K562 (cell line): ENCODE measurements around the gene PID1. TPM values are rescaled to one million over a fixed set of nuclear protein-coding genes. Genes with fewer than 3 reads are reported as not detected.

ENCODE experiments used
- ATAC-seq: fragments of 200-7000 bp; cut with Tn5 transposase; 3 replicates; pipeline ENCODE4 v1.9.1; 2020; ENCODE audit warnings: moderate library complexity
- BruUV-seq: library from RNA; stranded (reverse); fragments of 400-500 nt; replicated peaks from 2 replicates; lab custom pipeline; 2021; lab: Mats Ljungman, UMichigan
- CTCF ChIA-PET: fragments of 300-600 bp; formaldehyde crosslinking; extraction: SDS; loops from one replicate; lab custom pipeline; 2021; ENCODE audit warnings: low intra/inter-chr PET ratio; lab: Yijun Ruan, JAX
- POLR2A ChIA-PET: fragments of 300-600, 350-650 bp; sonication (Branson Sonifier 250); formaldehyde crosslinking; extraction: SDS; loops from one replicate; lab custom pipeline; 2021; ENCODE audit warnings: antibody characterized with exemption, inconsistent platforms; lab: Yijun Ruan, JAX
- DNase-seq, 4 experiments: peaks; one replicate each; pipeline versions ENCODE4 v3.0.0 to v3.0.0-alpha.2; 2011 to 2018; ENCODE audit warnings: low spot score in 3 of 4, mixed read lengths in 3 of 4; ENCODE audit errors: extremely low read depth in 1 of 4
- FAIRE-seq: peaks from 2 replicates; lab custom pipeline; 2011; peaks lifted over from hg19 to GRCh38; lab: Jason Lieb, UNC
- H2AFZ ChIP-seq: 2 replicates; pipeline ENCODE4 v1.6.0; 2011; ENCODE audit warnings: low read depth, low read length, control low read depth, inconsistent platforms
- H3K27ac ChIP-seq: fragments of 200-600 bp; 3 replicates; pipeline ENCODE4 v1.8.0; 2011; ENCODE audit warnings: low read depth, mild to moderate bottlenecking, control low read depth, inconsistent platforms, low read length, moderate library complexity, mixed read lengths; ENCODE audit errors: extremely low read depth
- H3K27me3 ChIP-seq, 2 experiments: fragments of 300-600 bp in 1 of 2; 2 replicates in 1 of 2; 3 replicates in 1 of 2; pipeline versions ENCODE4 v1.6.0 to v1.8.0; 2011; ENCODE audit warnings: inconsistent platforms in 2 of 2, low read length in 2 of 2, mild to moderate bottlenecking in 1 of 2, mixed read lengths in 1 of 2, moderate library complexity in 1 of 2; ENCODE audit not compliant: control insufficient read depth in 2 of 2, insufficient read depth in 2 of 2
- H3K36me3 ChIP-seq: fragments of 300-600 bp; 3 replicates; pipeline ENCODE4 v1.8.0; 2011; ENCODE audit warnings: mild to moderate bottlenecking, low read length, inconsistent platforms; ENCODE audit not compliant: control insufficient read depth, insufficient read depth
- H3K4me1 ChIP-seq, 2 experiments: fragments of 200-600 bp in 1 of 2; replicated peaks in 1 of 2; 2 replicates in 1 of 2; 3 replicates in 1 of 2; pipeline versions ENCODE4 v1.5.1 to v1.8.0; 2011; ENCODE audit warnings: inconsistent platforms in 2 of 2, low read length in 2 of 2, mild to moderate bottlenecking in 1 of 2, mixed read lengths in 1 of 2, moderate library complexity in 1 of 2; ENCODE audit not compliant: control insufficient read depth in 2 of 2, insufficient read depth in 2 of 2
- H3K4me2 ChIP-seq: 2 replicates; pipeline ENCODE4 v1.6.1; 2011; ENCODE audit warnings: low read length, control low read depth, inconsistent platforms, mixed read lengths; ENCODE audit not compliant: insufficient read depth
- H3K4me3 ChIP-seq: fragments of 200-600 bp; sonication (generic), shearing (Covaris generic); 2 replicates; pipeline ENCODE4 v1.5.1; 2016; ENCODE audit warnings: control low read depth, inconsistent platforms
- H3K79me2 ChIP-seq: fragments of 200-600 bp; 3 replicates; pipeline ENCODE4 v1.8.0; 2011; ENCODE audit warnings: low read length, inconsistent platforms; ENCODE audit not compliant: control insufficient read depth, insufficient read depth
- H3K9ac ChIP-seq, 2 experiments: 2 replicates each; pipeline versions ENCODE4 v1.6.0 to v1.6.1; 2011; ENCODE audit warnings: low read depth in 2 of 2, low read length in 2 of 2, control low read depth in 1 of 2, inconsistent platforms in 1 of 2, mild to moderate bottlenecking in 1 of 2, mixed read lengths in 1 of 2; ENCODE audit not compliant: insufficient read depth in 1 of 2
- H3K9me1 ChIP-seq: one replicate; pipeline ENCODE4 v1.6.0; 2011; ENCODE audit warnings: inconsistent platforms, mild to moderate bottlenecking, low read length, moderate library complexity; ENCODE audit not compliant: control insufficient read depth, insufficient read depth
- H3K9me3 ChIP-seq: replicated peaks from 2 replicates; pipeline ENCODE4 v1.5.1; 2011; ENCODE audit warnings: low read depth, low read length, inconsistent platforms; ENCODE audit not compliant: control insufficient read depth, insufficient read depth
- H4K20me1 ChIP-seq: replicated peaks from 2 replicates; pipeline ENCODE4 v1.6.1; 2011; ENCODE audit warnings: low read length, inconsistent platforms, mixed read lengths; ENCODE audit not compliant: control insufficient read depth, insufficient read depth
- CCNT2 ChIP-seq: IDR thresholded peaks from 2 replicates; pipeline ENCODE4 v1.6.1; 2011; ENCODE audit warnings: borderline replicate concordance, low read depth, mild to moderate bottlenecking, moderate library complexity, mixed read lengths, low read length; ENCODE audit not compliant: insufficient read length; ENCODE audit errors: extremely low read depth
- HLTF ChIP-seq: fragments of 450-650 bp; IDR thresholded peaks from 2 replicates; pipeline ENCODE4 v1.6.1; 2016
- NR3C1 ChIP-seq: sonication (generic); formaldehyde crosslinking; IDR thresholded peaks from 2 replicates; pipeline ENCODE4 v1.8.1; 2022; ENCODE audit warnings: missing genetic modification reagents
- RB1 ChIP-seq: fragments of 450-650 bp; IDR thresholded peaks from 2 replicates; pipeline ENCODE4 v1.6.1; 2017; ENCODE audit warnings: low read depth, mild to moderate bottlenecking
- ZNF507 ChIP-seq: conservative IDR thresholded peaks from 2 replicates; pipeline ENCODE4 v1.6.1; 2017; ENCODE audit warnings: missing genetic modification characterization, missing compliant biosample characterization
- WGBS: fragments of 100-300 bp; shearing (Covaris generic); methylation state at CpG from one replicate; pipeline ENCODE4 v1.1.6; 2016; ENCODE audit warnings: low coverage, mixed read lengths; ENCODE audit not compliant: insufficient coverage; ENCODE audit errors: missing lambda C conversion rate; 5-methylcytosine and 5-hydroxymethylcytosine counted together
- in situ Hi-C: fragments of 300-500 bp; cut with MboI; formaldehyde crosslinking; loops from 4 replicates; pipeline ENCODE4 v1.15.0; 2018; ENCODE audit warnings: inconsistent platforms, mixed read lengths
- intact Hi-C: fragments of 100-400 bp; cut with micrococcal nuclease; formaldehyde crosslinking; loops from 2 replicates; pipeline ENCODE4 v1.14.2; 2022
- polyA plus RNA-seq, 8 experiments: library from polyadenylated mRNA; depleted of rRNA in 4 of 8; stranded (reverse) in 5 of 8; unstranded in 3 of 8; fragments of >200 nt; fragmentation: Nextera tagmentation in 2 of 8; fragmentation: Illumina TruSeq in 1 of 8; extraction: Ambion mirVana in 2 of 8; extraction: Trizol in 1 of 8; gene quantifications; 2 replicates each; pipeline versions ENCODE4 v1.2.1 to v1.2.3, GENCODE V29; 2011 to 2014; ENCODE audit warnings: inconsistent platforms in 1 of 8, missing spikeins in 1 of 8
- total RNA-seq, 7 experiments: library from RNA; depleted of rRNA in 6 of 7; stranded (reverse); fragments of >200 nt in 6 of 7; fragmentation: Illumina TruSeq in 2 of 7; extraction: Trizol in 2 of 7; gene quantifications; 2 replicates each; pipeline versions ENCODE4 v1.2.1 to v1.2.3, GENCODE V29; 2011 to 2021; ENCODE audit warnings: low replicate concordance in 1 of 7
- TF ChIP-seq, protein P1 (sequence below): fragments of 450-650 bp; IDR thresholded peaks from 2 replicates; pipeline ENCODE4 v1.7.1; 2018; ENCODE audit warnings: mild to moderate bottlenecking, low read depth; ENCODE audit not compliant: partially characterized antibody

The PID1 gene
- total and polyA plus RNA-seq, 9 of the 15 experiments (the other 6 are each of a cell fraction or from before 2014, with no cell fraction given): not detected

DNA sequence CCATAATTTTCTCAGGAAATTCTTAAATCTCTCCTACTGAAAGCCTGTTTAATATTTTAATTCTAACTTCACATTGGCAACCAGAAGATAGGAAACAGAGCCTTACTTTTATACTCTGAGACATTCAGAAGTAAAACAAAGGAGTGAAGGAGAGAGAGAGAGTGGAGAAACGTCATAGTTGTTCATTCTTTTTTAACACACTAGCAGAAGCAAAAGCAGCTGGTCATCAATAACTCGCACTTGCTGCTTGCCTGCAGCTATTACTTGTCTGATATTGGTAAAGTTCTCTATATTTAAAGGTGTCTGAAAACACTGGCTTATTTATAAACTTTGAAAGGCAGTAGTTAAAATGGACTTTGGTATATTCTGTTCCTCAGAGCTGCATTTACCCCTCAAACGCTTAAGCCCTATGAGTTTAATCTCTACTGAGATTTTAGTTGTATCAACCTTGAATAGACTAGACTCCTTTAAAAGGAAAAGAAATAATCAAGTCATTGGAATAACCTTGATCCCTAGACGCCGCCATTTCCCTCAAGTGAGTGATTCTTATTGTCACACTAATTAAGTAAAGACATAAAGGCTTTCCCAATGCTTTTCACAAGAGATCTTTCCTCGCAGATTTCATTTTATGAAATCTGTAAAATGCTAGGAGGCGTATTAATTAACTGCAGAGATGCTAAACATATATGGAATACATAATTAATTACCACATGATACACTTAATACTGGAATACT is 182.0 kb downstream of the PID1 start (continued):
- TF ChIP-seq, protein P1, sequence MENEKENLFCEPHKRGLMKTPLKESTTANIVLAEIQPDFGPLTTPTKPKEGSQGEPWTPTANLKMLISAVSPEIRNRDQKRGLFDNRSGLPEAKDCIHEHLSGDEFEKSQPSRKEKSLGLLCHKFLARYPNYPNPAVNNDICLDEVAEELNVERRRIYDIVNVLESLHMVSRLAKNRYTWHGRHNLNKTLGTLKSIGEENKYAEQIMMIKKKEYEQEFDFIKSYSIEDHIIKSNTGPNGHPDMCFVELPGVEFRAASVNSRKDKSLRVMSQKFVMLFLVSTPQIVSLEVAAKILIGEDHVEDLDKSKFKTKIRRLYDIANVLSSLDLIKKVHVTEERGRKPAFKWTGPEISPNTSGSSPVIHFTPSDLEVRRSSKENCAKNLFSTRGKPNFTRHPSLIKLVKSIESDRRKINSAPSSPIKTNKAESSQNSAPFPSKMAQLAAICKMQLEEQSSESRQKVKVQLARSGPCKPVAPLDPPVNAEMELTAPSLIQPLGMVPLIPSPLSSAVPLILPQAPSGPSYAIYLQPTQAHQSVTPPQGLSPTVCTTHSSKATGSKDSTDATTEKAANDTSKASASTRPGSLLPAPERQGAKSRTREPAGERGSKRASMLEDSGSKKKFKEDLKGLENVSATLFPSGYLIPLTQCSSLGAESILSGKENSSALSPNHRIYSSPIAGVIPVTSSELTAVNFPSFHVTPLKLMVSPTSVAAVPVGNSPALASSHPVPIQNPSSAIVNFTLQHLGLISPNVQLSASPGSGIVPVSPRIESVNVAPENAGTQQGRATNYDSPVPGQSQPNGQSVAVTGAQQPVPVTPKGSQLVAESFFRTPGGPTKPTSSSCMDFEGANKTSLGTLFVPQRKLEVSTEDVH: no peak
- TF ChIP-seq NR3C1 (CRISPR knock-in tag) (no peak), HLTF (no peak)

- Histone ChIP-seq H3K9me1 (no peaks in the 10 kb centered on the region), H3K79me2 (no peaks in the 10 kb centered on the region), H3K4me1 (no peaks in the 10 kb centered on the region), H3K27ac (no peak overlapping the region), H3K9ac (no peak overlapping the region), H4K20me1 (no peaks in the 10 kb centered on the region), H3K36me3 (no peaks in the 10 kb centered on the region), H3K4me3 (no peak overlapping the region), H3K9me3 (no peaks in the 10 kb centered on the region), H2AFZ (no peak overlapping the region), H3K27me3 (no peaks in the 10 kb centered on the region), H3K4me2 (no peak overlapping the region)
- BruUV-seq: no TSS peak
- 0% methylated on average over 2 of the region's 2 CpGs for WGBS
- intact Hi-C loops (no loop called here), in situ Hi-C loops (no loop called here)
- POLR2A ChIA-PET: no interaction called here
- DNase-seq: no peak
- CTCF ChIA-PET: no interaction called here
- ATAC-seq: no peak
- no peak for FAIRE-seq
- TF ChIP-seq ZNF507 (tag): no peak
- no peak for TF ChIP-seq RB1
- TF ChIP-seq CCNT2: no peak
These were observed 182.6 kb downstream of the PID1 start for GRCh38 chr2:229088517-229088913.
